Loucy (cell line): ENCODE data around the gene RAET1G.
"Not testable (repeated sequence)": the region's sequence is repeated elsewhere in the genome, so short reads cannot be mapped to it uniquely, and the experiment has no call there.

Source experiments
- H2AFZ ChIP-seq: fragments of 200-600 bp; sonication (generic); 2 replicates; pipeline ENCODE4 v1.6.0; 2016; ENCODE audit warnings: antibody characterized with exemption, mild to moderate bottlenecking, low read length, moderate library complexity
- H3F3A ChIP-seq: fragments of 200-600 bp; 2 replicates; pipeline ENCODE4 v1.6.0; 2016; ENCODE audit warnings: antibody characterized with exemption, low read depth, mild to moderate bottlenecking
- H3K27me3 ChIP-seq: fragments of 200-600 bp; sonication (generic); 2 replicates; pipeline ENCODE4 v1.6.1; 2014; ENCODE audit warnings: low read length, mild to moderate bottlenecking; ENCODE audit not compliant: insufficient read depth, poor library complexity, severe bottlenecking
- H3K36me3 ChIP-seq: fragments of 200-600 bp; sonication (generic); 2 replicates; pipeline ENCODE4 v1.6.1; 2016; ENCODE audit warnings: low read length; ENCODE audit not compliant: insufficient read depth
- H3K4me1 ChIP-seq: fragments of 200-600 bp; sonication (generic); 2 replicates; pipeline ENCODE4 v1.5.1; 2014; ENCODE audit warnings: low read length, mild to moderate bottlenecking; ENCODE audit not compliant: insufficient read depth, poor library complexity, severe bottlenecking
- H3K4me2 ChIP-seq: fragments of 200-600 bp; sonication (generic); 2 replicates; pipeline ENCODE4 v1.6.0; 2014; ENCODE audit warnings: antibody characterized with exemption, low read length, low read depth, mild to moderate bottlenecking; ENCODE audit not compliant: poor library complexity, severe bottlenecking
- H3K4me3 ChIP-seq: fragments of 200-600 bp; sonication (generic); 2 replicates; pipeline ENCODE4 v1.5.1; 2014; ENCODE audit warnings: low read length, mild to moderate bottlenecking, mixed read lengths; ENCODE audit not compliant: poor library complexity, severe bottlenecking
- H3K79me2 ChIP-seq: fragments of 200-600 bp; sonication (generic); 2 replicates; pipeline ENCODE4 v1.6.1; 2014; ENCODE audit warnings: low read length; ENCODE audit not compliant: insufficient read depth
- H3K9ac ChIP-seq: fragments of 200-600 bp; sonication (generic); 2 replicates; pipeline ENCODE4 v1.6.0; 2014; ENCODE audit warnings: mild to moderate bottlenecking, low read depth, low read length, moderate library complexity; ENCODE audit not compliant: poor library complexity, severe bottlenecking
- H3K9me2 ChIP-seq: fragments of 200-600 bp; sonication (generic); replicated peaks from 2 replicates; pipeline ENCODE4 v1.6.1; 2016; ENCODE audit warnings: low read depth, low read length, mixed read lengths
- H3K9me3 ChIP-seq: fragments of 200-600 bp; sonication (generic); 2 replicates; pipeline ENCODE4 v1.6.1; 2014; ENCODE audit warnings: mild to moderate bottlenecking, antibody characterized with exemption, low read length, low read depth; ENCODE audit not compliant: insufficient read depth
- H4K20me1 ChIP-seq: fragments of 200-600 bp; sonication (generic); 2 replicates; pipeline ENCODE4 v1.6.0; 2014; ENCODE audit warnings: antibody characterized with exemption, low read length, mild to moderate bottlenecking; ENCODE audit not compliant: insufficient read depth, poor library complexity, severe bottlenecking
- EZH2phosphoT487 ChIP-seq: fragments of 200-600 bp; IDR thresholded peaks from 2 replicates; pipeline ENCODE4 v1.6.1; 2018; ENCODE audit warnings: antibody characterized with exemption, mild to moderate bottlenecking, moderate library complexity, borderline replicate concordance
- TF ChIP-seq, protein P1 (sequence below): fragments of 200-600 bp; sonication (generic); conservative IDR thresholded peaks from 2 replicates; pipeline ENCODE4 v1.5.1; 2014; ENCODE audit warnings: mild to moderate bottlenecking, antibody characterized with exemption, low read length

RAET1G gene

DNA sequence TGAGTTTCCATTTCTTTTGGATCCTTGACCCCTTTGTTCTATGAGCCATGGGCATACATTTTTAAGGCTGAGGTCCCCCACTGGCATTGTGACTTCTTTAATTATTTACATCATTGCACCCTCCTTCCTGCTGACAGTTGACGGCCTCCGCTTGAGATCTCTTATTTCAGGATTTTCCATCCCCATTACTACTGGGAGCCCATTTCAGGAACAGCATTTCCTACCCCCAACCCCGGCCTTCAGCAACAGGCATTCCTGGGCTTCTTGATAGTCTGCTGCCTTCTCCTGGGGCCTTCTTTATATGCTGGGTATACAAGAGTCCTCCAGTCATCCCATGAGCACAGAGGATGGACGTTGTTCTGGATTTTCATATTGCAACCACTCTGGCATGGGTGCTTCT is 44.7 kb upstream of the RAET1G start:
- TF ChIP-seq EZH2phosphoT487: no peak
- TF ChIP-seq, protein P1, sequence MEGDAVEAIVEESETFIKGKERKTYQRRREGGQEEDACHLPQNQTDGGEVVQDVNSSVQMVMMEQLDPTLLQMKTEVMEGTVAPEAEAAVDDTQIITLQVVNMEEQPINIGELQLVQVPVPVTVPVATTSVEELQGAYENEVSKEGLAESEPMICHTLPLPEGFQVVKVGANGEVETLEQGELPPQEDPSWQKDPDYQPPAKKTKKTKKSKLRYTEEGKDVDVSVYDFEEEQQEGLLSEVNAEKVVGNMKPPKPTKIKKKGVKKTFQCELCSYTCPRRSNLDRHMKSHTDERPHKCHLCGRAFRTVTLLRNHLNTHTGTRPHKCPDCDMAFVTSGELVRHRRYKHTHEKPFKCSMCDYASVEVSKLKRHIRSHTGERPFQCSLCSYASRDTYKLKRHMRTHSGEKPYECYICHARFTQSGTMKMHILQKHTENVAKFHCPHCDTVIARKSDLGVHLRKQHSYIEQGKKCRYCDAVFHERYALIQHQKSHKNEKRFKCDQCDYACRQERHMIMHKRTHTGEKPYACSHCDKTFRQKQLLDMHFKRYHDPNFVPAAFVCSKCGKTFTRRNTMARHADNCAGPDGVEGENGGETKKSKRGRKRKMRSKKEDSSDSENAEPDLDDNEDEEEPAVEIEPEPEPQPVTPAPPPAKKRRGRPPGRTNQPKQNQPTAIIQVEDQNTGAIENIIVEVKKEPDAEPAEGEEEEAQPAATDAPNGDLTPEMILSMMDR: no peak
- Histone ChIP-seq H3K9me3 (no peaks in the 10 kb centered on the region), H3K4me3 (no peak overlapping the region), H4K20me1 (no peaks in the 10 kb centered on the region), H2AFZ (no peak overlapping the region), H3K4me1 (no peaks in the 10 kb centered on the region), H3K4me2 (no peak overlapping the region), H3K9me2 (no peaks in the 10 kb centered on the region), H3K27me3 (no peaks in the 10 kb centered on the region), H3K9ac (no peak overlapping the region), H3K36me3 (no peaks in the 10 kb centered on the region), H3F3A (no peaks in the 10 kb centered on the region), H3K79me2 (no peaks in the 10 kb centered on the region)

DNA sequence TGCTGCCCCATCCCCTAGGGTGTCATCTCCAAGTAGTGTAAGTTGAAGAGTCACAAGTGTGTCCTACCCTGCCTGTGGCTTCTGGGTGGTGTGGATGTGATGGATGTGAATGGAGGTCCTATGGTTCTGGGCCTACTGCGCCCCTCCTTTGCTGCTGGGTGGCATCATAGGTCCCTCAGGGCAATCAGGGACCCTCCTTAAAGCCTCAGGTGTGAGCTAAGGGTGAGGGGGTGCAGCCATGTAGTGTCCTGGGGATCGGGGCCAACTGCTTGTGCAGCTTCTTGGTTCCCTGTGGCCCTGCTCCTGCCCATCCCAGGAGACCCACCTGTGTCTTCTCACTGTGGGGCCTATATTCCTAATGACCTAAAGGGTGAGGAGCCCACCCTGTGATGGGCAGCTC is 43.4 kb upstream of the RAET1G start:
- not testable (repeated sequence) for H3K79me2 ChIP-seq, H3K9me2 ChIP-seq, H3K4me1 ChIP-seq, H3K4me2 ChIP-seq, H3K27me3 ChIP-seq, H3K9ac ChIP-seq, H3K36me3 ChIP-seq, H3K4me3 ChIP-seq, H3K9me3 ChIP-seq, H3F3A ChIP-seq, H4K20me1 ChIP-seq, H2AFZ ChIP-seq

DNA sequence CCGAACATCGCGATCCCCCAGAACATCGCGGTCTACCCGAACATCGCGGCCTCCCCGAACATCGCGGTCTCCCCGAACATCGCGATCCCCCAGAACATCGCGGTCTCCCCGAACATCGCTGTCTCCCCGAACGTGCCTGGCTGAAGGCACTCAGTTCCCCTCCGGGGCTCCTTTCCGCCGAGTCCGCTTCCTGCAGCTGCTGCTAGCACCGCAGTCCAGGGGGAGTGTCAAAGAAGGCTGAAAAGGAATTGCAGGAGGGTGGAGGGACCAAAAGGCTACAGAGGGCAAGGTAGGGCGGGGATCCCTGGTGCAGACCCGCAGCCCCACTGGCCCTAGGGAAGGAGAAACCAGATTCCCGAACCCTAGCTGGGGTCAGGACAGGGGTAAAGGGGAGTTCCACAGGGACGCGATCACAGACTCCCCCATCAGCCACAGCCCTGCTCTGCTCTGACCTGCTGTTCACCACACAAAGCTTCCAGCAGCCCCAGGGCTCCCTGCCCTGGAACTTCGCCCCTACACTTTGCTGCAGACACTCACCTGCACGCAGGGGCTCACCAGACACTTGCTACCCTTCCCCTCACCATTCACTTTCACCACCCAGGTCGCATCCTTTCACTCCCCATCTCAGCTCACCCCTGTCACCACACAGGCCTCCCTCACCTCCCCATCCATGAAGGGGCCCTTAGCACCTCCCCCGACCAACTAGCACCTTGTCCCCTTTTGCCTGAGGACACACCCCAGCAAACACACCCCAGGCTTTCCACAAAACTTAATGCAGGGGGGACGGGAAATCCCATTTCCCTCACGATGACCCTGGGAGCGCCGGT is 42.5 kb upstream of the RAET1G start:
- H3K9ac ChIP-seq: no peak overlapping the region
- no peak overlapping the region for H3K4me2 ChIP-seq
- H3K4me3 ChIP-seq: no peak overlapping the region
- H3K9me3 ChIP-seq: no peaks in the 10 kb centered on the region
- H3F3A ChIP-seq: no peaks in the 10 kb centered on the region
- H2AFZ ChIP-seq: no peak overlapping the region
- no peak for TF ChIP-seq EZH2phosphoT487
- TF ChIP-seq, protein P1: no peak
- H3K4me1 ChIP-seq: peaks cover 3% of the 10 kb centered on the region
- no peaks in the 10 kb centered on the region for H3K9me2 ChIP-seq
- H3K36me3 ChIP-seq: no peaks in the 10 kb centered on the region
- H3K79me2 ChIP-seq: no peaks in the 10 kb centered on the region
- H3K27me3 ChIP-seq: no peaks in the 10 kb centered on the region
- no peaks in the 10 kb centered on the region for H4K20me1 ChIP-seq
